Activated CD4-positive, alpha-beta memory T cell treated with anti-CD3 and anti-CD28 coated beads for 36 hours (primary cell): ENCODE measurements around the gene SHOC2. TPM values are rescaled to one million over a fixed set of nuclear protein-coding genes. Genes with fewer than 3 reads are reported as not detected.

Experiments
- CTCF ChIA-PET: fragments of 350-600 bp; sonication (Branson Sonifier 250); formaldehyde crosslinking; loops from one replicate; lab custom pipeline; 2021; ENCODE audit warnings: antibody characterized with exemption, inconsistent platforms; lab: Charles Lee
- POLR2A ChIA-PET: fragments of 350-600 bp; sonication (Branson Sonifier 250); formaldehyde crosslinking; loops from one replicate; lab custom pipeline; 2021; ENCODE audit warnings: antibody characterized with exemption; lab: Charles Lee
- DNase-seq: peaks from one replicate; pipeline ENCODE4 v3.0.0-alpha.2; 2020
- H3K27ac Mint-ChIP-seq: one replicate; pipeline ENCODE4 v1.8.0; 2021; ENCODE audit warnings: mixed read lengths
- H3K27me3 Mint-ChIP-seq: one replicate; pipeline ENCODE4 v1.8.0; 2021; ENCODE audit warnings: mixed read lengths
- H3K36me3 Mint-ChIP-seq: one replicate; pipeline ENCODE4 v1.8.0; 2021; ENCODE audit warnings: mixed read lengths
- H3K4me1 Mint-ChIP-seq: one replicate; pipeline ENCODE4 v1.8.0; 2021; ENCODE audit warnings: low read depth, mixed read lengths
- H3K4me3 Mint-ChIP-seq: one replicate; pipeline ENCODE4 v1.8.0; 2021; ENCODE audit warnings: mild to moderate bottlenecking, mixed read lengths
- H3K9me3 Mint-ChIP-seq: one replicate; pipeline ENCODE4 v1.8.0; 2021; ENCODE audit warnings: mixed read lengths
- intact Hi-C: fragments of 100-400 bp; cut with micrococcal nuclease; formaldehyde crosslinking; loops from one replicate; pipeline ENCODE4 v1.15.1; 2023
- total RNA-seq, 2 experiments: library from RNA; stranded (reverse); gene quantifications; one replicate each; pipeline ENCODE4 v1.2.3, GENCODE V29; 2021

SHOC2 gene
- 10 to 100 TPM; 30.7 to 32.5 TPM for total RNA-seq

DNA sequence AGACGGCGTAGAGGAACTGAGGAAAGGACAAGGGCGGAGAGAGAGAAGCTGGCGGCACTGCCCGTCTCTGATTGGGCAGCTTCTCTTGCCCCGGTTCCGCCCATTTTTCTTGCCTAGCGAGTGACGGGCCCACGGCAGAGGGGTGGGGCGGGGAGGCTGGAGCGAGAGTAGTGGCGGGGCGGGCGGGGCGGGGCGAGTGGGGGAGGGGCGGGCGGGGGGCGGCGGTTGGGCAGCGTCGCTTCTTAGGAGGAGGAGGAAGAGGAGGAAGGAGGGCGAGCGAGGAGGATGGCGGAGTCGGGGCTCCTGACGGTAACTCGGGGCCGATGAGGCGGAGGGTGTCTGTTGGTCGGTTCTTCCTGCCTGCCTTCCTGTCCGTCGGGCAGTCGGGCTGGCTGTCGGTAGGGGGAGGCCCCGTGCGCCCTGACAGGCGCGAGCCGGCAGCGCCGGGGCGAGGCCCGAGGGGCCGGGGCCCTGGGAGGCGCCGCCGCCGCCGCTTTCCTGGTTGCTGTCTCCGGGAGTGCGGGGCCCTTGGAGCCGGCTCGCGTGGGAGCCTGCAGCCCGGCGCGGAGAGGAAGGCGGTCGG is at the start of gene SHOC2:
TSS of gene SHOC2 (plus strand) at position 256 of the 583 bp plus-strand sequence. CDS start 44,755 bp downstream, outside the sequence.
- ChIA-PET CTCF (interaction anchor here (3.1 kb wide), 1 partner anchor 16 kb away, joined by 14 read pairs; no protein-coding TSS in a partner anchor), POLR2A (interaction anchor here (0.8 to 2.2 kb wide), 15 partner anchors 10 to 173 kb away, joined by 3 to 11 read pairs (median 5); partner anchors contain the start of gene PDCD4)
- Mint-ChIP-seq H3K4me3 (peak within 1 kb of the TSS; percentile 92), H3K9me3 (no peaks in the 10 kb centered on the region), H3K4me1 (peaks cover 45% of the 10 kb centered on the region), H3K36me3 (peaks cover 9% of the 10 kb centered on the region), H3K27ac (peak within 1 kb of the TSS; percentile 99), H3K27me3 (no peaks in the 10 kb centered on the region)
- intact Hi-C loops, result loop anchor here (1.0 to 10.0 kb wide), 8 partner anchors 48 to 709 kb away; partner anchors contain the start of genes DUSP5, PDCD4 and SMC3
- DNase-seq, result peak; percentile 99

DNA sequence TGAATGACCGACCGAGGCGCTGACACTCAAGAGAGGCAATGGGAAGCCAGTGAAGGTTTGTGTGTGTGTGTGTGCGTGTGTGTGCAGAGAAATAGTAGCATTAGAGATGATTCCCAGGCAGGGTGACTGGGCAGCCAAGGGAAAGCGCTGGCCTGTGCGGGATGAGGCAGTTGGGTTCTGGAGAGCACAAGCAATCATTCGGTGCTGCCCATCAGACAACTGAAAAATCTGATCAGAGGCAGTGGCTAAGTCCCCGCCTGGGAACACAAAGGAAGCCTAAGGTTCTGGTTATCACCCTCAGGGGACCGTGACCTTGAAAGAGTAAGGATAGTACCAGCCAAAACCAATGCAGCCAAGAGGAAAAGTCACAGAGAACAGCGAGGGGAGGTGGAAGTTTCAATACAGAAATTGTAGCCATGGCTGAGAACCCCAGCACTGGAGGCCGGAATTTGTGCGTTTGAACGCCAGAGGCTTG is 48.5 kb upstream of the SHOC2 start:
- intact Hi-C loops, result loop anchor here (1.0 to 10.0 kb wide), 7 partner anchors 48 to 1518 kb away; partner anchors contain the start of genes BBIP1, SHOC2, SMNDC1 and XPNPEP1
- peak overlapping the region; percentile 93 for H3K27ac Mint-ChIP-seq
- peak overlapping the region; percentile 86 for H3K4me3 Mint-ChIP-seq
- peaks cover 3% of the 10 kb centered on the region for H3K36me3 Mint-ChIP-seq
- peaks cover 65% of the 10 kb centered on the region for H3K4me1 Mint-ChIP-seq
- DNase-seq, result no peak
- H3K9me3 Mint-ChIP-seq, result no peaks in the 10 kb centered on the region
- CTCF ChIA-PET, result interaction anchor here (1.1 to 1.2 kb wide), 3 partner anchors 10 to 97 kb away, joined by 5 to 6 read pairs (median 6); no protein-coding TSS in a partner anchor
- no peaks in the 10 kb centered on the region for H3K27me3 Mint-ChIP-seq
- POLR2A ChIA-PET, result interaction anchor here (0.8 to 2.4 kb wide), 6 partner anchors 10 to 96 kb away, joined by 3 to 29 read pairs (median 6); partner anchors contain the start of genes BBIP1 and SHOC2

DNA sequence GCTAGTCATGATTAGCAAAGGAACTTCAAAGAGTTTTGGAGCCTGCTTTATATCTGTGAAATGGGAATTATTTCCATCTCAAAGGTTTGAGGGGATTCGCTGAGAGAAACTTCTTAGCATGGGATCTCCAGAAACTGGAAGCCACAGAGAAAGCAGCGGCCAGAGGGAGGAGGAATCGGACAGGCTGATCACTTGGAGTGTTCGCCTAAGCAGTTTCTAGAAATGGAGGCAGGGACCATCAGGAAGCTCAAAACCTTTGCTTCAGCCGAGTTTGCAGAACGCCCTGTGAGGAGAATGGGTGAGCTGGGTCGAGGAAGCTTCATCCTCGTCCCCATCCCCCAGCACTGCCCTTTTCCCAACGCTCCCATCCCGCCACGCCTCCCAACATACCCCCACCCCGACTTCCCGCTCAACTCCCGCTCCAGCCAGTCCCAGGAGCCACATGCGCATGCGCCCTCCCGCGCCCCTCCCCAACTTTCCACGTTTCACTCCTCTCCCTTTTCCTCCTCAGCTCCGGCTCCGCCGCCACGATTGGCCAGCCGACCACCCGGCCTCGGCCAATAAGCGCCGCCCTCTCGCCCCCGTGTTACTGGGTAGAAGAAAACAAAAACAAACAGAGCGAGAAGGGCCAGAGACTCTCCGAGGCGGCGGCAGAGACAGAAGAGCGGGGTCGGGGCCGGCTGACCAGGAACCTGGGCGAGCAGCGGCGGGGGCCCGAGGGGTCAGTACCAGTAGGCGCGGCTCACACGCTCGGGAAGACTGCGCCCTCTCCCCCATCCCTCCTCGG is 47.9 kb upstream of the SHOC2 start, which contains the start of gene PDCD4:
TSS of gene PDCD4 (plus strand) at position 631 of the 787 bp plus-strand sequence. CDS start 4,100 bp downstream, outside the sequence.
- H3K36me3 Mint-ChIP-seq, result peaks cover 3% of the 10 kb centered on the region
- H3K27ac Mint-ChIP-seq, result peak within 1 kb of the TSS; percentile 93
- peak within 1 kb of the TSS; percentile 86 for H3K4me3 Mint-ChIP-seq
- peaks cover 61% of the 10 kb centered on the region for H3K4me1 Mint-ChIP-seq
- POLR2A ChIA-PET, result interaction anchor here (0.6 to 2.4 kb wide), 10 partner anchors 10 to 97 kb away, joined by 3 to 29 read pairs (median 4); partner anchors contain the start of genes BBIP1 and SHOC2
- H3K9me3 Mint-ChIP-seq, result no peaks in the 10 kb centered on the region
- intact Hi-C loops, result loop anchor here (1.0 to 10.0 kb wide), 9 partner anchors 48 to 1517 kb away; partner anchors contain the start of genes BBIP1, SHOC2, SMNDC1 and XPNPEP1
- DNase-seq, result peak; percentile 97
- CTCF ChIA-PET, result interaction anchor here (0.6 to 1.2 kb wide), 6 partner anchors 8 to 261 kb away, joined by 3 to 6 read pairs (median 4); no protein-coding TSS in a partner anchor
- H3K27me3 Mint-ChIP-seq, result no peaks in the 10 kb centered on the region

DNA sequence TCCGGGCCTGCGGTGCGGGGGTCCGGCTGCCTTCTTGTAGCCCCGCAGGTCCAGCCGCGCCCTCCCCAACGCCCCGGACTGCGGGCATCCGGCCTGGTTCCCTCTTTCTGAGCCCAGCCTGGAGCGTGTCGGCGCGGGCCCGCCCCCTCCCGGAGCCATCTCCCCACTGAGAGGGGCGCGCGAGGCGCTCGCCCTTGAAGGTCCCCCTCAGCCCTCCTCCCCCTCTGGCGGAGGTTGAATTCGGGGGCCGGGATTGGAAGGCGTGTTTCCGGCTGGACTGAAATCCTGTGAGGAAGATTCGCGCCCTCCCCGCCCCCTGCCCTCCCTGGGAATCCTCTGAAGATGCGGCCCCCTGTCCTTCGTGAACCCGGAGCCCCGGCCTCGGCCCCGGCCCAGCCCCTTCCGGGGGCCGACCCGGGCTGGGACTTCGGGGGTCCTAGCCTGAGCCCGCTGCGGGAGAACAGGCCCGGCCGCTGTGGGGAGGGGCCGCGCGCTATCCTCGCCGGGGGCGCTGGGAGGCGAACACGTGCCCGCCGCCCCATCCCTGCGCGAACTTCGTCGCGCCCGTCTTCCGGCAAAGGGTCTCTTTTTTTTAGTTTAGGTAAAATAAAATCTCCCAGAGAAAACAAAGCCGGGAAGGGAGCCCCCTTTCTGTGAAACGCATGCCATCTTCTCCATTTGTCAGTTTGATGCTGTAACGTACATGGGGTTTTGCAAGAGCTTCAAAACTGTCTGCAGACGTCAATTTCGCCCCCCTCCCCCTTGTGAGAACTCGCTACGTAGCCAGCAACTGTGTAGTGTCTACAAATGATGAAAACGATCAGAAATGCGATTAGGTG is 47.0 kb upstream of the SHOC2 start:
- Mint-ChIP-seq H3K4me3 (peak overlapping the region; percentile 86), H3K9me3 (no peaks in the 10 kb centered on the region), H3K27ac (peak overlapping the region; percentile 93), H3K4me1 (peaks cover 57% of the 10 kb centered on the region), H3K36me3 (peaks cover 6% of the 10 kb centered on the region), H3K27me3 (no peaks in the 10 kb centered on the region)
- intact Hi-C loops, result loop anchor here (1.0 to 10.0 kb wide), 6 partner anchors 70 to 948 kb away; partner anchors contain the start of genes SMNDC1 and XPNPEP1
- CTCF ChIA-PET, result interaction anchor here (0.6 to 1.4 kb wide), 9 partner anchors 10 to 98 kb away, joined by 3 to 6 read pairs (median 3); no protein-coding TSS in a partner anchor
- DNase-seq, result peak; percentile 86
- POLR2A ChIA-PET, result interaction anchor here (1.0 to 2.4 kb wide), 7 partner anchors 8 to 98 kb away, joined by 3 to 29 read pairs (median 5); partner anchors contain the start of genes BBIP1 and SHOC2

DNA sequence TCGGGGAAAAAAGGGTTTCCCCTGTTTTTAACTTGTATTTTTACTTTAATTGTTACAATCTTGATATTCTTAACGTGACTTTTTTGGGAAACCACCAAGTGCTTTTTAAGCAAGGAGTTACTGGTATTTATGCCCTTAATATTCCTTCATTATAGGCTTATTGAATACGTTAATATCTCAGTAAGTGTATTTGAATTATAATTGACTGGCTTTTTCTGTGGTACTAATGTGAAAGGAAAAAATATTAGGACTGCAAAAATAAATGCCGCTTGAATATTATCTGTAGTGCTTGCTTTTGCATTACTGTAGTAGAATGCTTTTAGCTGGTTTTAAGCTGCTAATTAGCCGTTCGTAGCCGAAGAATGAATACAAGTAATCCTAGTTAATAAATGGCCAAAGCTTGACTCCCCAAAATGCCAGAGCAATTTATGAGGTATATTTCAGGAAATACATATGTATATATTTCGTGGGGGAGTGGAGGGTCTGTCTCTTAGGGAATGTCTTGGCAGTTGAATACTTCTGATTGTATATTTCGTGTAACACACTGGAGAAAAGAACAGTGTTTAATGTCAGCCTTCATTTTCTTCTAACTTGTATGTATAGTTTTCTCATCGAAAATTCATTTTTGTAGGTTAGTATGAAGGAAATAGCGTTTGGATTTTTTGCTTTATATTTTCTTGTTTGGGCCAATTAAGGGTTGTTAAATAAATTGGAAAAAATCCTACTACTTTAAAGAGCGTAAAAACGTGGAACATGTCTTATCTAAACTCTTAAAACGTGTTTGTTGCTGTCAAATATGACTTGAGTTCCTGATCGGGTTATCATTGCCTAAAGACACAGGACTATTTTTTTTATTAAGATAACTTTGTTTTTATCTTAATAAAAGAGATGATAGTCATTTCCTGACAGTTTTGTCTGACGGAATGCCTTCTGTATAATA is 46.1 kb upstream of the SHOC2 start:
- CTCF ChIA-PET, result interaction anchor here (0.6 to 1.4 kb wide), 6 partner anchors 9 to 99 kb away, joined by 3 to 4 read pairs (median 3); no protein-coding TSS in a partner anchor
- H3K27me3 Mint-ChIP-seq, result no peaks in the 10 kb centered on the region
- peaks cover 57% of the 10 kb centered on the region for H3K4me1 Mint-ChIP-seq
- H3K4me3 Mint-ChIP-seq, result peak overlapping the region; percentile 83
- POLR2A ChIA-PET, result interaction anchor here (0.6 to 2.4 kb wide), 6 partner anchors 9 to 104 kb away, joined by 3 to 29 read pairs (median 4); partner anchors contain the start of genes BBIP1 and SHOC2
- intact Hi-C loops, result loop anchor here (1.0 to 10.0 kb wide), 6 partner anchors 70 to 948 kb away; partner anchors contain the start of genes SMNDC1 and XPNPEP1
- peaks cover 13% of the 10 kb centered on the region for H3K36me3 Mint-ChIP-seq
- no peaks in the 10 kb centered on the region for H3K9me3 Mint-ChIP-seq
- H3K27ac Mint-ChIP-seq, result peak overlapping the region; percentile 93
- DNase-seq, result no peak

DNA sequence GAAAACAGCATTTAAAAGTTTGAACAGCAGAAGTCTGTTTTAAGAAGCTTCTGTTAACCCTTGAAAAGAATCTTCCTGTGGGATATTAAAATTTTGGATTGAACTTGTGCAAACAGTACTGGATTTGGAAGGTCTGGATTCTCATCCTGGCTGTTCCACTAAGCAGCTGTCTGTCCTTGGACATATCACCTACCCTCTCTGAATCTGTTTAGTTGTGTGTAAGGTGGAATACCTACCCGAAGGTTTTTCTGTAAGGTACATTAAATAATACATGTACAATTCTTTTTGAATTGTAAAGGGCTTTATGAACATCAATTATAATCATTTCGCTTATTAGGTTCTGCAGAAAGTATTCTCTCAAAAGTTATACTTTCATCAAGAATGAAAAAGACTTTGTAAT is 45.5 kb upstream of the SHOC2 start:
- DNase-seq, result no peak
- intact Hi-C loops, result loop anchor here (2.0 to 10.0 kb wide), 5 partner anchors 71 to 949 kb away; partner anchors contain the start of genes SMNDC1 and XPNPEP1
- peaks cover 54% of the 10 kb centered on the region for H3K4me1 Mint-ChIP-seq
- H3K27me3 Mint-ChIP-seq, result no peaks in the 10 kb centered on the region
- H3K36me3 Mint-ChIP-seq, result peaks cover 15% of the 10 kb centered on the region
- ChIA-PET POLR2A (interaction anchor here (2.1 to 2.3 kb wide), 2 partner anchors 21 to 45 kb away, joined by 4 to 9 read pairs; partner anchors contain the start of genes BBIP1 and SHOC2), CTCF (interaction anchor here (1.4 kb wide), 1 partner anchor 19 kb away, joined by 4 read pairs; no protein-coding TSS in a partner anchor)
- H3K9me3 Mint-ChIP-seq, result no peaks in the 10 kb centered on the region
- peak overlapping the region; percentile 78 for H3K27ac Mint-ChIP-seq
- peak overlapping the region; percentile 72 for H3K4me3 Mint-ChIP-seq

DNA sequence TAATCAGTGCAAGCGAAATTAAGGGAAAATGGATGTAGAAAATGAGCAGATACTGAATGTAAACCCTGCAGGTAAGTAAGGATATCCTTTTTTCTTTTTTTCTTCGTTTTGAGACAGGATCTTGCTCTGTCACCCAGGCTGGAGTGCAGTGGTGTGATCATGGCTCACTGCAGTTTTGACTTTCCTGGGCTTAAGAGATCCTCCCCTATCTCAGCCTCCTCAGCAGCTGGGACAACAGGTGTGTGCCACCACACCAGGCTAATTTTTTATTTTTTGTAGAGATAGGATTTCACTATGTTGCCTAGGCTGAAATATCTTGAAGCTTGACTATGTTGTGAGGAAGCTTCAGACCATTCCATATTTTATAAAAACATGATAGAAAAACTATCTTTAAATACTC is 43.4 kb upstream of the SHOC2 start:
- H3K4me1 Mint-ChIP-seq, result peaks cover 48% of the 10 kb centered on the region
- peak overlapping the region; percentile 28 for H3K27ac Mint-ChIP-seq
- CTCF ChIA-PET, result interaction anchor here (0.8 kb wide), 1 partner anchor 133 kb away, joined by 4 read pairs; no protein-coding TSS in a partner anchor
- peaks cover 17% of the 10 kb centered on the region for H3K36me3 Mint-ChIP-seq
- DNase-seq, result no peak
- no peak overlapping the region for H3K4me3 Mint-ChIP-seq
- H3K27me3 Mint-ChIP-seq, result no peaks in the 10 kb centered on the region
- intact Hi-C loops, result loop anchor here (2.0 to 10.0 kb wide), 3 partner anchors 17 to 951 kb away; partner anchors contain the start of genes SMNDC1 and XPNPEP1
- POLR2A ChIA-PET, result interaction anchor here (0.7 to 1.1 kb wide), 4 partner anchors 11 to 44 kb away, joined by 3 to 5 read pairs (median 3); no protein-coding TSS in a partner anchor
- no peaks in the 10 kb centered on the region for H3K9me3 Mint-ChIP-seq

DNA sequence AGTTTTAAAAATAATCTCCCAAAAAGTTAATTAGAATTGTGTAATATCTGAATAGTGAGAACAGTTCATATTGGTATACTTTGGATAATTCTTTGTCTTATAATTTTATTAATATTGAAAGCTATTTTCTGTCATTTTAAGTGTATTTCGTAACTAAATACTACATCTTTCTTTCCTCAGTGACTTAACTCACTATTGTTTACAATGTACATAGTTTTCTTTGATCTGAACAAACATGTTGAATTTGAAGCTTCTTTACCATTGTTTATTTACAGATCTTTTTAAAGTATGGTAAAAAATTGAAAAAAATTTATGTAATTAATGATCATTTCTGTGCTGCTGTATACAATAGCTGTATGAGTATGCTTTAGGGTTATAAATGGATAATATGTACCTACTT is 42.6 kb upstream of the SHOC2 start:
- Mint-ChIP-seq H3K36me3 (peaks cover 22% of the 10 kb centered on the region), H3K4me3 (no peak overlapping the region), H3K9me3 (no peaks in the 10 kb centered on the region), H3K4me1 (peaks cover 50% of the 10 kb centered on the region), H3K27ac (no peak overlapping the region), H3K27me3 (no peaks in the 10 kb centered on the region)
- CTCF ChIA-PET, result interaction anchor here (1.0 to 1.4 kb wide), 3 partner anchors 12 to 73 kb away, joined by 3 to 5 read pairs (median 3); no protein-coding TSS in a partner anchor
- POLR2A ChIA-PET, result interaction anchor here (1.0 kb wide), 2 partner anchors 16 to 43 kb away, joined by 3 read pairs; no protein-coding TSS in a partner anchor
- intact Hi-C loops, result loop anchor here (2.0 to 10.0 kb wide), 3 partner anchors 16 to 952 kb away; partner anchors contain the start of genes SMNDC1 and XPNPEP1
- DNase-seq, result no peak

DNA sequence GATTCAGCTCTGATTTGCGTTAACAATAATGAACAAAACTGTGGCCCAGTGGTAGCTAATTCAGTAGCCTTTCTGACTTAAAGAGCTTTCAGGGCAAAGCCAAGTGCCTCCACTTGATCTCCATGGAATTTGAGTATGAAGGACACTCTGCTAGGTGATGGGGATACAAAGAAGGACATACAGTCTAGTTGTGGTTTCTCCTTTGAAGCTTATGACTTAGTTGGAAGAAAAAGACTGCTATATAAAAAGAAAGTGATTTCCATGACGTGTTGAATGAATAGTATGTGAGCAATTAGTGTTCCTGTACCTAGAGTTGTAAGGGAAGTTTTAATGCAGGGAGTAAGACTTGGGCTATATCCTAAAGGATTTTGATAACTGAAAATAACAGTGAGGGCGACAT is 39.4 kb upstream of the SHOC2 start:
- Mint-ChIP-seq H3K4me1 (peaks cover 67% of the 10 kb centered on the region), H3K36me3 (peaks cover 36% of the 10 kb centered on the region), H3K27ac (peak overlapping the region; percentile 3), H3K9me3 (no peaks in the 10 kb centered on the region), H3K4me3 (no peak overlapping the region), H3K27me3 (no peaks in the 10 kb centered on the region)
- intact Hi-C loops, result no loop called here
- POLR2A ChIA-PET, result no interaction called here
- CTCF ChIA-PET, result interaction anchor here (0.6 to 1.3 kb wide), 4 partner anchors 9 to 157 kb away, joined by 3 to 4 read pairs (median 4); partner anchors contain the start of gene PDCD4
- no peak for DNase-seq
